CD4-positive, alpha-beta T cell treated with Interleukin-4 for 1 hour (primary cell): Measurements from ENCODE around the gene PSMD8.
"Not testable (repeated sequence)": the region's sequence is repeated elsewhere in the genome, so short reads cannot be mapped to it uniquely, and the experiment has no call there.

ENCODE experiments used
- DNase-seq, 2 donors: peaks; one replicate each; pipeline ENCODE4 v3.0.0-alpha.2; 2020 to 2022

PSMD8 gene

GRCh38 chr19:38387550-38388348 lies 13.4 kb downstream of the PSMD8 start, which contains the start of gene GGN:
TSS of gene GGN (minus strand) at chr19:38388034. CDS start at chr19:38387261, 773 bp downstream.
- DNase-seq, result peak; percentile 81 to 89

- no peak for DNase-seq
Observed at GRCh38 chr19:38388349-38389100, 14.2 kb downstream of the PSMD8 start, which contains the start of gene SPRED3. TSS of gene SPRED3 (plus strand) at chr19:38388697. CDS start at chr19:38390303, 1,606 bp downstream.

- DNase-seq, result no peak
Observed at GRCh38 chr19:38389101-38389925, 14.9 kb downstream of the PSMD8 start.

DNA sequence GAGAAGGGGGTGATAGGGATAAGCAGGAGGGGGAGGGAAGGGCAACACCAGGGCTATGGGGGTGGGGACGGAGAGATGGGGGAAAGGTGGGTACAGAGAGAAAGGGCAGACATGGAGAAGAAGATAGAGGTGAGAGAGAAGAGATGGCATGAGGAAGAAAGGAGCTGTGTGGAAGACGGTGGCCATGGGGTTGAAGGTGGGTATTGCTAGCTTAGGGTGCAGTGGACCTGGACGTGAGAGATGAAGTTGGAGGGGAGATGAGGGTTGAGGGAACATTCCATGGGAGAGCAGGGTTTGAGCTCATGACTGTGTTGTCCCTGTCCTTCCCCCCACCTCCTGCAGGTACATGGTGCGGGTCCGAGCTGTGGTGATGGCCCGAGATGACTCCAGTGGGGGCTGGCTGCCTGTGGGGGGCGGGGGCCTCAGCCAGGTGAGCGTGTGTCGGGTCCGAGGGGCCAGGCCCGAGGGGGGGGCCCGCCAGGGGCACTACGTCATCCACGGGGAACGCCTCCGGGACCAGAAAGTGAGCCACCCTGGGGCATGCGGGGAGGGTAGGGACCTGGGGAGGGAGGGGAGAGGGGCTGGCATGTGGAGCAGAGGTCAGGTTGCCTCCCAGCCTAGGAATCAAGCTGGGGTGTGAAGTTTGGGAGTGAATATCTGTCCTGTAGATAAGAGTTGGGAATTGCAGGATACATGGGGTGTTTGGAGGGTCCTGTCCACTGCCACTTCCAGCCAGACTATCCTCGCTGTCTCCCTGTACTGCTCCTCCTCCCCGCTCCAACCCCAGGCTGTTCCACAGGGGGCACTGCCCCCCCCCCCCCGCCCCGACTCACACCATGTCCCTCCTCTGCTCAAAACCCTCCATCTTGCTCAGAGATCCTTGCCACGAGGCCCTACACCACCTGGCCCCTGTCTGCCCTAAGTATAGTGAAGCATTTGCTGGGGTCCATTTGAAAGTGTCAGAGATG lies 15.9 kb downstream of the PSMD8 start:
- DNase-seq, result no peak

GRCh38 chr19:38391911-38392464 lies 17.6 kb downstream of the PSMD8 start:
- no peak for DNase-seq

DNA sequence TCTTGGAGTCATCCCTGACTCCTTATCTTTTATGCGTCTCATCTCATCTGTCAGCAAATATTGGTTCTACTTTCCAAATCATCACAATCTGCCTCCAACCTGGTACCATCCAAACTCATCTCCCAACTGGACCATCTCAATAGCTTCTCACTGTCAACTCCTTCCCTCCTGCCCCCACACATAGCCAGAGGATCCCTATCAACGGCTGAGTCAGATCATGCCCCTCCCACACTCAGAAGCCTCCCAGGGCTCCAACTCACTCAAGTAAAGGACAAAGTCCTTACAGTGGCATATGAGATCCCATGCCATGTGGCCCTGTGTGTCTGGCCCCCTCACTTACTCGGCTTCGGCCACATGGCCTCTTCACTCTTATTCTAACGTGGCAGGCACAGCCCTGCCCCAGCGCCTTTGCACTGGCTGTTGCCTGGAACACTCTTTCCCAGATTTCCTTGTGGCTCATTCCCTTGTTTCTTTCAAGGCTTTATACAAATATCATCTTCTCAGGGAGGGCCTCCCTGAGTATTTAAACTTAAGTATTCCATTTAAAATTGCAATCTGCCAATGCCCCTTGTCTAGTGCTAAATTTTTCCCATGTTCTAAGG lies 18.4 kb downstream of the PSMD8 start:
- no peak for DNase-seq

DNA sequence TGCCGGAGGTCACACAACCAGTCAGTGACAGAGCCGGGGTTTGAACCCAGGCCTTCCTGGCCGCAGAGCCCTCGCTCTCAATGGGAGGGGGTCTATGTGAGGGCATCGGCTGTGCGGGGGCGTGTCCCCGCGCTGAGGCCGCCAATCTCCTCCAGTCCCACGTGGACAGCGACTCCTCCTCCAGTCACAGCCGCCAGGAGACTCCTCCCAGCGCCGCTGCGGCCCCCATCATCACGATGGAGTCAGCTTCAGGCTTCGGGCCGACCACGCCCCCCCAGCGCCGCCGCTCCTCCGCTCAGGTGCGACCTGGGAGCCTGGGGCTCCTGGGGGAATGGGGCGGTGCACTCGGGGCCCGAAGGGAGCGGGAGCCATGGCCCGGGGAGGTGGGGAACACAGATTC lies 20.1 kb downstream of the PSMD8 start:
- DNase-seq, result peak; percentile 79 to 80

DNA sequence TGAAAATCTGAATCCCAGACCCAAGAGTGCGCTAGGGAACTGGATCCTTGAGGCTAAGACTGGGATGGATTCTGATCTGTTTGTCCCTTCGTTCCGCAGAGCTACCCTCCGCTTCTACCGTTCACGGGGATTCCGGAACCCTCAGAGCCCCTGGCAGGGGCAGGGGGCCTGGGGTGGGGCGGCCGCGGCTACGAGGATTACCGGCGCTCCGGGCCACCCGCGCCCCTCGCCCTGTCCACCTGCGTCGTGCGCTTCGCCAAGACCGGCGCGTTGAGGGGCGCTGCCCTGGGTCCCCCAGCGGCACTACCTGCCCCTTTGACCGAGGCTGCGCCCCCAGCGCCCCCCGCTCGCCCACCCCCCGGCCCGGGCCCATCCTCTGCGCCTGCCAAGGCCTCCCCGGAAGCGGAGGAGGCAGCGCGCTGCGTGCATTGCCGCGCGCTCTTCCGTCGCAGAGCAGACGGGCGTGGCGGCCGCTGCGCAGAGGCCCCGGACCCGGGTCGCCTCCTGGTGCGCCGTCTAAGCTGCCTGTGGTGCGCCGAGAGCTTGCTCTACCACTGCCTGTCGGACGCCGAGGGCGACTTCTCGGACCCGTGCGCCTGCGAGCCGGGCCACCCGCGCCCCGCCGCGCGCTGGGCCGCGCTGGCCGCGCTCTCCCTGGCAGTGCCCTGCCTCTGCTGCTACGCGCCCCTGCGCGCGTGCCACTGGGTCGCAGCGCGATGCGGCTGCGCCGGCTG lies 21.2 kb downstream of the PSMD8 start:
- peak in 1 of 2 donors; percentile 44 for DNase-seq

DNA sequence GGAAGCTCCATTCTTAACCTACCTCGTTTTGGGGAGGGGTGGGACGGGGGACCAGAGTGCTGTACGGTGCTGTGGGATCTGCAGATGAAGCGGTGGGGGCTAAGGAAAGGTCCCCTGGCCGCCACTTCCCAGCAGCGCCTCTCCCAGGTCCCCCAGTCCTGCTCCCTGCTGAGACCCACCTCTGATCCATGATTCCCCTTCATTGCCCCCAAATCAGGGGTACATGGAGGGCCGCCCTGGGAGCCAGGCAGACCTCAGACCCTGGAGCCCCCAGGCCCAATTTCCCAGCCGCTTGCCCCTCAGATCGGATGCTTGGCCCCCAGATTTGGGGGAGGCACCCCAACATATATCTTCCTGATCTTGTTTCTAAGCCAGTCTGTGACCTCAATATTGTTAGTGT lies 24.7 kb downstream of the PSMD8 start:
- DNase-seq, result no peak

DNA sequence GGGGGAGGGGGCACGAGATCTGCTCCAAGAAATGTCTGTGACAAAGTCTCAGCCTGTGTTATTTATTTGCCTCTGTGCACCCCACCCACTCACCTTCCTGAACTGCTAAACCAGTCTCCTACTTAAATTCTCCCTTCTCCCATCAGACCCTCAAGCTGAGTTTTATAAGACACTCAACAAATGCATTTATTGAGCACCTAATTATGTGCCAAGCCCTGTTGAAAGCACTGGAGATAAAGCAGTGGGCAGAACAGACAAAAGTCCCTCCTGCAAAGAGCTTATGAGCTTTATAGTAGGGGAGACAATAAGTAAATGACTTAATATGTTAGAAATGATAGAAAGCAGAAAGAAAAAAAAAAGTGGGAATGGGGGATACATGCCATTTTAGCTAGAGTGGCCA lies 25.2 kb downstream of the PSMD8 start:
- DNase-seq, result no peak

GRCh38 chr19:38400361-38400760 lies 26.0 kb downstream of the PSMD8 start:
- DNase-seq, result no peak

DNA sequence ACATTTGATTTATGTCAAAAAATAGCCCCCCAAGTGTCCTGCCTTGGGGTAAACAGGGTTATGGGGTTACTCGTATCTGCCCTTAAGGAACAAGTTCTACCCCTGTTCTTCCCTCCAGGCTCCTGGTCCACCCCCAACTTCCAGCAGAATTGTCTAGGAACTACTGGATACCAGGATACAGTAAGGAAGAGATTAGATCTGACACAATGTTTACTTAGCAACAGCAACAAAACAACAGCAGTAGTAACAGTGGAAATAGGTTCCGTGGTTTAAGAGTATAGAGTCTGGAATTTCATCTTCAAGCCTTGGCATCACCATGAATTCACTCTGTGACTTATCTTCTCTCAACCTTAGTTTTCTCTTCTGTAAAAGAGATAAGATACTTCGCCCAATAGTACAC lies 26.8 kb downstream of the PSMD8 start:
- DNase-seq, result no peak

DNA sequence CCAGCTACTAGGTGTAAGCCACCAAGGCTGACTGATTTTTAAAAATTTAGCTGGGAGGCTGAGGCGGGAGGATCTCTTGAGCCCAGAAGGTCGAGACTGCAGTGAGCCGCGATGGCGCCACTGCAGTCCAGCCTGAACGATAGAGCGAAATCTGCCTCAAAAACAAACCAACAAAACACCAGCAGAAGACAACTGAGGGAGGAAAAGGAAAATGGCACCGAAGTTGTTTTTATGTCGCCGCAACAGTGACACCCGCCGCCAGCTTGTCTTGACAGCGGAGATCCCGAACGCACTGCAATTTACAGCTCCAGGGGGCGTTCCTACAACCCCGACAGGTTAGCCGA lies 28.2 kb downstream of the PSMD8 start:
- DNase-seq, result no peak

DNA sequence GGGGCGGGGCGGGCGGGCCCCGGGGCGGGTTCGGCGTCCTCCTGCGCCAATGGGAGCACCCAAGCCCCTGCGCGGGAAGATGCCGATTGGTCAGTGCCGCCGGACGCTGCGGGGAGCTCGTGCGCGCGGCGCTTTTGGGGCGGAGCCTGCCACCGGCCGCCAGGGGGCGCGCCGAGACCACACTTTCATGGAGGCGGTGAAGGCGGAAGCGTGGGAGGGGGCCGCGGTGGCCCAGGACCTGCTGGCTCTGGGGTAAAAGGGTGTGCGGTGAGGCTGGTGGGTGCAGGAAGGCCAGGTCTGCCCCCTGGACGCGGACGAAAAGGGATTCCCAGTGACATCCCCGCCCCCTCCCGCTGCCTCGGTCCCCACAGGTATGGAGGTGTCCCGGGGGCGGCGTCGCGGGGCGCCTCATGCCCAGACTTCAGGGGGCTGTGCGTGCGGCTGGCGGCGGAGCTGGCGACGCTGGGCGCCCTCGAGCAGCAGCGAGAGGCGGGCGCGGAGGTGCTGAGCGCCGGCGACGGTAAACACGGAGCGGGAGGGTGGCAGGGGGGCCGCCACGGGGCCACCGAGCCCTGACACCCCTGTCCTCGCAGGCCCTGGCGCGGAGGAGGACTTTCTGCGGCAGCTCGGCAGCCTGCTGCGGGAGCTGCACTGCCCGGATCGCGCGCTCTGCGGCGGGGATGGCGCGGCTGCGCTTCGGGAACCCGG lies 28.8 kb downstream of the PSMD8 start, which contains the start of gene FAM98C:
Gene FAM98C, plus strand, starts transcription at position 127 of the 708 bp plus-strand sequence. Its CDS starts 61 bp downstream, at position 188.
- peak; percentile 98 to 99 for DNase-seq

DNA sequence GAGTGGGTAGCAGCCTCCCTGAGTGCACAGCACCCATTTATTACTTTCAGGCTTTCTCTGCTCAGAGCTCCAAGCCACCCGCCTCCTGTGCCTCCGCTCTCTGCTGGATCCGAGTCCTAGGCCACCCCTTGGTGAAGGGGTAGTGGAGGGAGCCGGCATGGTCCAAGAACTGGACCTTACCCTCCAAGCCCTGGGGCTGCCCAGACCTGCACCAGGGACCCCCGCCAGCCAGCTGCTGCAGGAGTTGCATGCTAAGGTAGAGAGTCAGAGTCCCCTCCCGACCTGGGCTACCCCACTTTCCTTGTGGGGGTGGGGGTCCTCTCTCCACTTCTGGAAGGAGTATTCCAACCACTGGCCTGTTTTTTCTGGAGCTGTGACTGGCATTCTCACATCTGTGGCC lies 30.5 kb downstream of the PSMD8 start:
- no peak for DNase-seq

DNA sequence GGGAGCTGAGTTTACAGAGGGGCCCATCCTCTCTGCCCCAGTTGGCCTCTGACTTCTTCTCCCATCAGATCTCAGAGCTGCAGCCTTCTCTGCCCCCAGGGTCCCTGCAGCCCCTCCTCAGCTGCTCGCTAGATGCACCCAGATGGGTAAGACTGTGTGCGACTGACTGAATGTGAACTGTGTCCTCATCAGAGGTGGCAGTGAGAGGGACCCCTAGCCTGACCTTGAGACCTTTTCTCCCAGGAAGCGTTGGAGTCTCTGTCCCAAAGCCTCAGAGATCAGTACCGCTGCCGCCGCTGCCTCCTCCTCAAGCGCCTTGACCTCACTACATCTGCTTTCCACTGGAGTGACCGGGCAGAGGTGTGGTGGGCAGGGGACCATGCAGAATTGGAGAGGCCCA lies 30.9 kb downstream of the PSMD8 start:
- DNase-seq, result no peak

GRCh38 chr19:38409631-38410133 lies 35.3 kb downstream of the PSMD8 start:
- DNase-seq, result no peak

DNA sequence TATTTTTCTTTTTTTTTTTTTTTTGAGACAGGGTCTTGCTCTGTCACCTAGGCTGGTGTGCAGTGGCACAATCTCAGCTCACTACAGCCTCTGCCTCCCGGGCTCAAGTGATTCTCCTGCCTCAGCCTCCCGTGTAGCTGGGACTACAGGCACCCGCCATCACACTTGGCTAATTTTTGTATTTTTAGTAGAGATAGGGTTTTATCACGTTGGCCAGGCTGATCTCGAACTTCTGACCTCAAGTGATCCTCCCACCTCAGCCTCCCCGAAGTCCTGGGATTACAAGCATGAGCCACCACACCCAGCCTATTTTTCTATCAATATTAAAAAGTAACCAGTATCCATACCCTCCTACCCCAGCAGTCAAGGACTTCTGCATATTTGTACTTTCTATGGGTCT lies 36.0 kb downstream of the PSMD8 start:
- not testable (repeated sequence) for DNase-seq

DNA sequence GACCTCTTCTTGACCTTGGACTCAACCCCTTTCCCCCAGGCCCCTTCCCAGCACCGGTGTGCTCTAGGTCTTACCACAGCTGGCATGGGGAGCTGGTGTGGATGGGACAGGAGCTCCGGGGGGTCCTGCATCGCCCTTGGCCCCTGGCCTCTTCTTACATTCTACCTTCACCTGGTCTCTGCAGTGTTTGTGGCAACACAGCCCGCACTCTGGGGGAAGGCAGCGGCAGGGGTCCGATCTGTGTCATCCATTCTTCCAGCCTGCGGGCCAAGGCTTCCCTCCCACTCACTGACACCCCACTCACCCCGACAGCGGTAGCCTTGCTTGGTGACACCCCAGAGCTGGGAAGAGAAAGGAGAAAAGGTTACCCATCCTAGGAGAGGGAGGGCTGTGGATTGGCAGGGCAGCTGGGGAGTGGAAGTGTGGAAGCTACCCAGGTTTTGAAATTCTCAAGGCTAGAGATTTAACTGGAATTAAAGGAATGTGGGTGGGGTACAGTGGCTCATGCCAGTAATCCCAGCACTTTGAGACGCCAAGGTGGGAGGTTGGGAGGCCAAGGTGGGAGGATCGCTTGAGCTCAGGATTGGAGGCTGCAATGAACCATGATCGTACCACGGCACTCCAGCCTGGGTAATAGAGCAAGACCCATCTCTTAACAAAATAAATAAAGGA lies 36.8 kb downstream of the PSMD8 start:
- DNase-seq, result no peak
